HEK293 (cell line): ENCODE measurements around the gene ACACB.

Experiments
- CTCF ChIA-PET: fragments of 350-600 bp; formaldehyde crosslinking; extraction: SDS; loops from one replicate; lab custom pipeline; 2021; ENCODE audit warnings: antibody characterized with exemption; lab: Yijun Ruan, JAX
- POLR2A ChIA-PET: fragments of 300-600 bp; formaldehyde crosslinking; extraction: SDS; loops from one replicate; lab custom pipeline; 2020; ENCODE audit warnings: antibody characterized with exemption, inconsistent platforms; lab: Yijun Ruan, JAX
- H3K27ac ChIP-seq: fragments of 200-500 bp; sonication (Bioruptor generic); 2 replicates; pipeline ENCODE4 v1.5.1; 2014; ENCODE audit warnings: low read depth, low read length, control low read depth, inconsistent platforms; ENCODE audit errors: extremely low read depth
- H3K36me3 ChIP-seq, 2 experiments: fragments of 200-500 bp in 1 of 2; sonication (Bioruptor generic) in 1 of 2; 1 replicate in 1 of 2; 2 replicates in 1 of 2; pipeline ENCODE4 v1.5.1; 2014 to 2017; ENCODE audit warnings: inconsistent platforms in 2 of 2, low read length in 2 of 2; ENCODE audit not compliant: control insufficient read depth in 2 of 2, insufficient read depth in 1 of 2
- H3K4me1 ChIP-seq: fragments of 200-500 bp; sonication (Bioruptor generic); 2 replicates; pipeline ENCODE4 v1.5.1; 2014; ENCODE audit warnings: mild to moderate bottlenecking, low read length, inconsistent platforms; ENCODE audit not compliant: control insufficient read depth, insufficient read depth
- H3K4me3 ChIP-seq: 2 replicates; pipeline ENCODE4 v1.5.1; 2011; ENCODE audit warnings: low read depth, mild to moderate bottlenecking, control low read depth, low read length, moderate library complexity
- H3K9me3 ChIP-seq: fragments of 200-500 bp; sonication (Bioruptor generic); 2 replicates; pipeline ENCODE4 v1.5.1; 2014; ENCODE audit warnings: low read depth, low read length, inconsistent platforms; ENCODE audit not compliant: control insufficient read depth, insufficient read depth
- AEBP2 ChIP-seq: fragments of 450-650 bp; formaldehyde crosslinking; IDR thresholded peaks from 2 replicates; pipeline ENCODE4 v1.5.1; 2016; ENCODE audit warnings: missing biosample characterization, missing genetic modification characterization, borderline replicate concordance
- PRDM1 ChIP-seq: fragments of 450-650 bp; formaldehyde crosslinking; IDR thresholded peaks from 2 replicates; pipeline ENCODE4; 2016; ENCODE audit warnings: missing biosample characterization, missing genetic modification characterization
- SCRT1 ChIP-seq: fragments of 450-650 bp; formaldehyde crosslinking; IDR thresholded peaks from 2 replicates; pipeline ENCODE4 v1.5.1; 2016; ENCODE audit warnings: missing biosample characterization, missing genetic modification characterization, borderline replicate concordance
- SETDB1 ChIP-seq: IDR thresholded peaks from one replicate; pipeline ENCODE4 v1.6.1; 2017; ENCODE audit warnings: mild to moderate bottlenecking, low read length, moderate library complexity, mixed read lengths; ENCODE audit not compliant: insufficient read length
- YY2 ChIP-seq: fragments of 450-650 bp; formaldehyde crosslinking; IDR thresholded peaks from 2 replicates; pipeline ENCODE4 v1.5.1; 2016; ENCODE audit warnings: missing biosample characterization, missing genetic modification characterization
- ZBTB1 ChIP-seq: fragments of 450-650 bp; formaldehyde crosslinking; IDR thresholded peaks from 2 replicates; pipeline ENCODE4 v1.5.1; 2016; ENCODE audit warnings: missing biosample characterization, missing genetic modification characterization
- ZFHX2 ChIP-seq: fragments of 450-650 bp; formaldehyde crosslinking; conservative IDR thresholded peaks from 2 replicates; pipeline ENCODE4 v1.5.1; 2016; ENCODE audit warnings: missing biosample characterization, missing genetic modification characterization
- ZFP37 ChIP-seq: fragments of 450-650 bp; formaldehyde crosslinking; IDR thresholded peaks from 2 replicates; pipeline ENCODE4 v1.5.1; 2016; ENCODE audit warnings: missing biosample characterization, missing genetic modification characterization
- ZNF133 ChIP-seq: fragments of 450-650 bp; formaldehyde crosslinking; IDR thresholded peaks from 2 replicates; pipeline ENCODE4 v1.5.1; 2016; ENCODE audit warnings: missing biosample characterization, missing genetic modification characterization
- ZNF16 ChIP-seq: fragments of 450-650 bp; formaldehyde crosslinking; IDR thresholded peaks from 2 replicates; pipeline ENCODE4 v1.5.1; 2016; ENCODE audit warnings: low read depth, missing biosample characterization, missing genetic modification characterization
- ZNF175 ChIP-seq: fragments of 450-650 bp; formaldehyde crosslinking; IDR thresholded peaks from 2 replicates; pipeline ENCODE4 v1.5.1; 2016; ENCODE audit warnings: missing biosample characterization, missing genetic modification characterization
- ZNF223 ChIP-seq: fragments of 450-650 bp; formaldehyde crosslinking; IDR thresholded peaks from 2 replicates; pipeline ENCODE4 v1.5.1; 2016; ENCODE audit warnings: missing biosample characterization, missing genetic modification characterization
- ZNF266 ChIP-seq: fragments of 450-650 bp; formaldehyde crosslinking; IDR thresholded peaks from 2 replicates; pipeline ENCODE4 v1.5.1; 2016; ENCODE audit warnings: missing biosample characterization, missing genetic modification characterization, low read depth
- ZNF335 ChIP-seq: fragments of 450-650 bp; formaldehyde crosslinking; conservative IDR thresholded peaks from 2 replicates; pipeline ENCODE4 v1.5.1; 2016; ENCODE audit warnings: missing biosample characterization, missing genetic modification characterization
- ZNF354C ChIP-seq: fragments of 450-650 bp; formaldehyde crosslinking; IDR thresholded peaks from 2 replicates; pipeline ENCODE4 v1.5.1; 2016; ENCODE audit warnings: missing biosample characterization, missing genetic modification characterization, low read depth, borderline replicate concordance
- ZNF366 ChIP-seq: fragments of 450-650 bp; formaldehyde crosslinking; conservative IDR thresholded peaks from 2 replicates; pipeline ENCODE4 v1.5.1; 2016; ENCODE audit warnings: missing biosample characterization, missing genetic modification characterization
- ZNF404 ChIP-seq: fragments of 450-650 bp; formaldehyde crosslinking; IDR thresholded peaks from 2 replicates; pipeline ENCODE4 v1.5.1; 2017; ENCODE audit warnings: missing biosample characterization, missing genetic modification characterization
- ZNF501 ChIP-seq: fragments of 450-650 bp; formaldehyde crosslinking; IDR thresholded peaks from 2 replicates; pipeline ENCODE4 v1.5.1; 2016; ENCODE audit warnings: missing biosample characterization, missing genetic modification characterization
- ZNF510 ChIP-seq: fragments of 450-650 bp; formaldehyde crosslinking; IDR thresholded peaks from 2 replicates; pipeline ENCODE4 v1.5.1; 2018; ENCODE audit warnings: mild to moderate bottlenecking, missing genetic modification characterization, missing biosample characterization; ENCODE audit not compliant: insufficient replicate concordance
- ZNF514 ChIP-seq: fragments of 450-650 bp; formaldehyde crosslinking; IDR thresholded peaks from 2 replicates; pipeline ENCODE4 v1.5.1; 2016; ENCODE audit warnings: missing biosample characterization, missing genetic modification characterization
- ZNF558 ChIP-seq: fragments of 450-650 bp; formaldehyde crosslinking; IDR thresholded peaks from 2 replicates; pipeline ENCODE4 v1.5.1; 2016; ENCODE audit warnings: missing biosample characterization, missing genetic modification characterization
- ZNF580 ChIP-seq: fragments of 450-650 bp; formaldehyde crosslinking; IDR thresholded peaks from 2 replicates; pipeline ENCODE4 v1.5.1; 2016; ENCODE audit warnings: missing biosample characterization, missing genetic modification characterization
- ZNF664 ChIP-seq: fragments of 450-650 bp; formaldehyde crosslinking; IDR thresholded peaks from 2 replicates; pipeline ENCODE4 v1.5.1; 2016; ENCODE audit warnings: missing biosample characterization, missing genetic modification characterization
- ZNF701 ChIP-seq: fragments of 450-650 bp; formaldehyde crosslinking; IDR thresholded peaks from 2 replicates; pipeline ENCODE4 v1.5.1; 2016; ENCODE audit warnings: missing biosample characterization, missing genetic modification characterization
- ZSCAN16 ChIP-seq: fragments of 450-650 bp; formaldehyde crosslinking; IDR thresholded peaks from 2 replicates; pipeline ENCODE4 v1.5.1; 2016; ENCODE audit warnings: missing biosample characterization, missing genetic modification characterization
- TF ChIP-seq, protein P1 (sequence below): fragments of 450-650 bp; formaldehyde crosslinking; IDR thresholded peaks from 2 replicates; pipeline ENCODE4 v1.5.1; 2016; ENCODE audit warnings: missing biosample characterization, missing genetic modification characterization
- TF ChIP-seq, protein P2 (sequence below): sonication (generic); formaldehyde crosslinking; IDR thresholded peaks from 2 replicates; pipeline ENCODE4 v1.8.1; 2022; ENCODE audit warnings: mild to moderate bottlenecking, moderate library complexity, missing genetic modification reagents

The ACACB gene

GRCh38 chr12:109186993-109187653 is 70.7 kb downstream of the ACACB start (continued):
- TF ChIP-seq AEBP2 (tag by site-specific recombination) (0 out of 2 replicates have a peak, but pooled peaks have one; percentile 51), ZNF701 (tag by site-specific recombination) (no peak), ZNF133 (no peak), ZNF404 (peak; percentile 86), ZNF266 (tag by site-specific recombination) (peak; percentile 78), ZNF664 (tag by site-specific recombination) (peak; percentile 82), ZNF16 (tag by site-specific recombination) (no peak), ZNF510 (tag by site-specific recombination) (peak; percentile 83), ZSCAN16 (tag by site-specific recombination) (no peak), ZBTB1 (tag by site-specific recombination) (no peak), ZNF514 (tag by site-specific recombination) (0 out of 2 replicates have a peak, but pooled peaks have one; percentile 45), ZNF580 (tag by site-specific recombination) (0 out of 2 replicates have a peak, but pooled peaks have one; percentile 49), ZNF501 (0 out of 2 replicates have a peak, but pooled peaks have one; percentile 38), ZFHX2 (no peak), ZNF558 (tag by site-specific recombination) (peak; percentile 68; the same call in 1 of the 2 replicates), ZNF175 (no peak), ZFP37 (peak; percentile 75; the same call in 1 of the 2 replicates), ZNF335 (tag by site-specific recombination) (no peak)
- TF ChIP-seq, protein P1, sequence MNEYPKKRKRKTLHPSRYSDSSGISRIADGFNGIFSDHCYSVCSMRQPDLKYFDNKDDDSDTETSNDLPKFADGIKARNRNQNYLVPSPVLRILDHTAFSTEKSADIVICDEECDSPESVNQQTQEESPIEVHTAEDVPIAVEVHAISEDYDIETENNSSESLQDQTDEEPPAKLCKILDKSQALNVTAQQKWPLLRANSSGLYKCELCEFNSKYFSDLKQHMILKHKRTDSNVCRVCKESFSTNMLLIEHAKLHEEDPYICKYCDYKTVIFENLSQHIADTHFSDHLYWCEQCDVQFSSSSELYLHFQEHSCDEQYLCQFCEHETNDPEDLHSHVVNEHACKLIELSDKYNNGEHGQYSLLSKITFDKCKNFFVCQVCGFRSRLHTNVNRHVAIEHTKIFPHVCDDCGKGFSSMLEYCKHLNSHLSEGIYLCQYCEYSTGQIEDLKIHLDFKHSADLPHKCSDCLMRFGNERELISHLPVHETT (tag by site-specific recombination): peak; percentile 70
- TF ChIP-seq, protein P2, sequence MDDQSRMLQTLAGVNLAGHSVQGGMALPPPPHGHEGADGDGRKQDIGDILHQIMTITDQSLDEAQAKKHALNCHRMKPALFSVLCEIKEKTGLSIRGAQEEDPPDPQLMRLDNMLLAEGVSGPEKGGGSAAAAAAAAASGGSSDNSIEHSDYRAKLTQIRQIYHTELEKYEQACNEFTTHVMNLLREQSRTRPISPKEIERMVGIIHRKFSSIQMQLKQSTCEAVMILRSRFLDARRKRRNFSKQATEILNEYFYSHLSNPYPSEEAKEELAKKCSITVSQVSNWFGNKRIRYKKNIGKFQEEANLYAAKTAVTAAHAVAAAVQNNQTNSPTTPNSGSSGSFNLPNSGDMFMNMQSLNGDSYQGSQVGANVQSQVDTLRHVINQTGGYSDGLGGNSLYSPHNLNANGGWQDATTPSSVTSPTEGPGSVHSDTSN (CRISPR knock-in tag): no peak

- POLR2A ChIA-PET: no interaction called here
- CTCF ChIA-PET: interaction anchor here (0.6 to 1.1 kb wide), 2 partner anchors 11 to 76 kb away, joined by 3 to 4 read pairs; no protein-coding TSS in a partner anchor
- no peaks in the 10 kb centered on the region for H3K4me1 ChIP-seq
- TF ChIP-seq SCRT1 (tag by site-specific recombination) (no peak), ZNF366 (tag by site-specific recombination) (peak; percentile 98), SETDB1 (no peak), ZNF223 (tag by site-specific recombination) (0 out of 2 replicates have a peak, but pooled peaks have one; percentile 21), YY2 (tag by site-specific recombination) (no peak), ZNF354C (tag by site-specific recombination) (no peak), PRDM1 (tag by site-specific recombination) (peak; percentile 33; the same call in 1 of the 2 replicates)
- no peak overlapping the region for H3K27ac ChIP-seq
- no peak overlapping the region for H3K4me3 ChIP-seq
- H3K9me3 ChIP-seq: no peaks in the 10 kb centered on the region
- H3K36me3 ChIP-seq: peaks cover 5 to 22% of the 10 kb centered on the region in 2 experiments
These were observed 71.8 kb downstream of the ACACB start for GRCh38 chr12:109188108-109188712.
